K562 (cell line): Measurements from ENCODE around the gene ATP6V0E1. TPM values are rescaled to one million over a fixed set of nuclear protein-coding genes. Genes with fewer than 3 reads are reported as not detected.
A peak's percentile ranks its signal among the peaks of the same experiment; 100 is the strongest.

ENCODE experiments used
- AFF4 ChIP-seq: sonication (generic); formaldehyde crosslinking; IDR thresholded peaks from 2 replicates; pipeline ENCODE4 v1.8.0; 2023; ENCODE audit warnings: mild to moderate bottlenecking, missing genetic modification reagents
- ATF2 ChIP-seq: sonication (generic); formaldehyde crosslinking; IDR thresholded peaks from 2 replicates; pipeline ENCODE4 v1.8.1; 2022; ENCODE audit warnings: missing genetic modification reagents
- ATF4 ChIP-seq: fragments of 450-650 bp; formaldehyde crosslinking; IDR thresholded peaks from 2 replicates; pipeline ENCODE4 v1.4.0; 2022; ENCODE audit warnings: mild to moderate bottlenecking, moderate library complexity
- CEBPG ChIP-seq, 3 experiments: fragments of 200-800 bp in 1 of 3; sonication (Bioruptor generic) in 1 of 3; sonication (generic) in 1 of 3; formaldehyde crosslinking in 1 of 3; IDR thresholded peaks in 2 of 3; conservative IDR thresholded peaks in 1 of 3; 2 replicates each; pipeline versions ENCODE4 v1.6.1 to v1.8.0; 2016 to 2022; ENCODE audit warnings: missing compliant biosample characterization in 2 of 3, missing genetic modification characterization in 2 of 3, mild to moderate bottlenecking in 1 of 3, missing genetic modification reagents in 1 of 3
- CGGBP1 ChIP-seq: fragments of 250-450 bp; sonication (Bioruptor Pico); IDR thresholded peaks from 2 replicates; pipeline ENCODE4 v1.9.0; 2021; ENCODE audit warnings: mild to moderate bottlenecking
- CREB3 ChIP-seq: fragments of 450-650 bp; conservative IDR thresholded peaks from 2 replicates; pipeline ENCODE4 v1.6.1; 2016; ENCODE audit warnings: missing genetic modification characterization, low read depth, mild to moderate bottlenecking, missing compliant biosample characterization, moderate library complexity
- EWSR1 ChIP-seq: fragments of 450-650 bp; IDR thresholded peaks from 2 replicates; pipeline ENCODE4 v1.6.1; 2018; ENCODE audit warnings: borderline replicate concordance, mild to moderate bottlenecking, low read depth, moderate library complexity; ENCODE audit not compliant: partially characterized antibody
- HDAC1 ChIP-seq, 2 experiments: fragments of 450-650 bp; IDR thresholded peaks; 2 replicates each; pipeline ENCODE4 v1.6.1; 2016 to 2017; ENCODE audit warnings: inconsistent platforms in 1 of 2, mild to moderate bottlenecking in 1 of 2, moderate library complexity in 1 of 2
- HES1 ChIP-seq: fragments of 450-650 bp; IDR thresholded peaks from 2 replicates; pipeline ENCODE4 v1.6.1; 2016; ENCODE audit warnings: low read depth, mild to moderate bottlenecking, moderate library complexity
- IRF1 ChIP-seq: sonication (generic); formaldehyde crosslinking; IDR thresholded peaks from 2 replicates; pipeline ENCODE4 v1.8.0; 2022; ENCODE audit warnings: missing genetic modification reagents, mild to moderate bottlenecking, borderline replicate concordance
- KLF16 ChIP-seq: IDR thresholded peaks from 2 replicates; pipeline ENCODE4 v1.6.1; 2016; ENCODE audit warnings: antibody characterized with exemption
- NCOA2 ChIP-seq, 2 experiments: fragments of 450-650 bp; IDR thresholded peaks; 2 replicates each; pipeline ENCODE4 v1.6.1; 2018; ENCODE audit warnings: mild to moderate bottlenecking in 2 of 2, moderate library complexity in 1 of 2; ENCODE audit not compliant: partially characterized antibody in 2 of 2
- RFX1 ChIP-seq: fragments of 450-650 bp; IDR thresholded peaks from 2 replicates; pipeline ENCODE4 v1.6.1; 2016; ENCODE audit warnings: mild to moderate bottlenecking, moderate library complexity
- SRSF1 ChIP-seq: fragments of 200-400 bp; formaldehyde crosslinking; IDR thresholded peaks from 2 replicates; pipeline ENCODE4 v1.6.1; 2017; ENCODE audit warnings: mild to moderate bottlenecking, low read depth, low read length, moderate library complexity
- STAG1 ChIP-seq: sonication (generic); formaldehyde crosslinking; IDR thresholded peaks from 2 replicates; pipeline ENCODE4 v1.5.0; 2020; ENCODE audit warnings: missing genetic modification reagents, borderline replicate concordance
- ZBTB43 ChIP-seq: sonication (generic); formaldehyde crosslinking; IDR thresholded peaks from 2 replicates; pipeline ENCODE4 v1.8.0; 2023; ENCODE audit warnings: mild to moderate bottlenecking, missing genetic modification reagents
- polyA plus RNA-seq, 8 experiments: library from polyadenylated mRNA; depleted of rRNA in 4 of 8; stranded (reverse) in 5 of 8; unstranded in 3 of 8; fragments of >200 nt; fragmentation: Nextera tagmentation in 2 of 8; fragmentation: Illumina TruSeq in 1 of 8; extraction: Ambion mirVana in 2 of 8; extraction: Trizol in 1 of 8; gene quantifications; 2 replicates each; pipeline versions ENCODE4 v1.2.1 to v1.2.3, GENCODE V29; 2011 to 2014; ENCODE audit warnings: inconsistent platforms in 1 of 8, missing spikeins in 1 of 8
- total RNA-seq, 7 experiments: library from RNA; depleted of rRNA in 6 of 7; stranded (reverse); fragments of >200 nt in 6 of 7; fragmentation: Illumina TruSeq in 2 of 7; extraction: Trizol in 2 of 7; gene quantifications; 2 replicates each; pipeline versions ENCODE4 v1.2.1 to v1.2.3, GENCODE V29; 2011 to 2021; ENCODE audit warnings: low replicate concordance in 1 of 7

Gene ATP6V0E1
- total and polyA plus RNA-seq, 9 of the 15 experiments (the other 6 are each of a cell fraction or from before 2014, with no cell fraction given) = 63.8 to 395 (median 112) TPM

GRCh38 chr5:172971482-172971881 lies 12.1 kb upstream of the ATP6V0E1 start (continued):
- TF ChIP-seq CREB3 = no peak
- TF ChIP-seq AFF4 (CRISPR knock-in tag) = no peak
- TF ChIP-seq SRSF1 = no peak
- no peak for TF ChIP-seq IRF1 (CRISPR knock-in tag)
- TF ChIP-seq STAG1 (CRISPR knock-in tag) = no peak
- TF ChIP-seq ZBTB43 (CRISPR knock-in tag) = no peak
- TF ChIP-seq NCOA2 (IDR thresholded peaks at IDR 0.05; ENCODE audit: partially characterized antibody in 2 of 2) = no peak
- TF ChIP-seq ATF2 (CRISPR knock-in tag) = no peak
- no peak for TF ChIP-seq CGGBP1
- no peak for TF ChIP-seq HES1
- TF ChIP-seq CEBPG (CRISPR knock-in tag; IDR thresholded peaks at IDR 0.05) = no peak
- no peak for TF ChIP-seq CEBPG (tag; conservative IDR thresholded peaks at IDR 0.05 in 1 of 2, IDR thresholded peaks at IDR 0.05 in 1 of 2)
- peak; percentile 49; the same call in 1 of the 2 replicates for TF ChIP-seq KLF16
- no peak for TF ChIP-seq EWSR1
- no peak for TF ChIP-seq RFX1
- no peak for TF ChIP-seq ATF4 (CRISPR knock-in tag)
- peak in 1 of 2 experiments; percentile 67; a peak in 1 of 4 replicates for TF ChIP-seq HDAC1 (IDR thresholded peaks at IDR 0.05)
